ENCODE data around the gene CDYL. TPM values are rescaled to one million over a fixed set of nuclear protein-coding genes. Genes with fewer than 3 reads are reported as not detected.
A peak's percentile ranks its signal among the peaks of the same experiment; 100 is the strongest.

The CDYL gene
- total and polyA plus RNA-seq, 10 donors = 6.8 to 48.4 (median 35.3) TPM

DNA sequence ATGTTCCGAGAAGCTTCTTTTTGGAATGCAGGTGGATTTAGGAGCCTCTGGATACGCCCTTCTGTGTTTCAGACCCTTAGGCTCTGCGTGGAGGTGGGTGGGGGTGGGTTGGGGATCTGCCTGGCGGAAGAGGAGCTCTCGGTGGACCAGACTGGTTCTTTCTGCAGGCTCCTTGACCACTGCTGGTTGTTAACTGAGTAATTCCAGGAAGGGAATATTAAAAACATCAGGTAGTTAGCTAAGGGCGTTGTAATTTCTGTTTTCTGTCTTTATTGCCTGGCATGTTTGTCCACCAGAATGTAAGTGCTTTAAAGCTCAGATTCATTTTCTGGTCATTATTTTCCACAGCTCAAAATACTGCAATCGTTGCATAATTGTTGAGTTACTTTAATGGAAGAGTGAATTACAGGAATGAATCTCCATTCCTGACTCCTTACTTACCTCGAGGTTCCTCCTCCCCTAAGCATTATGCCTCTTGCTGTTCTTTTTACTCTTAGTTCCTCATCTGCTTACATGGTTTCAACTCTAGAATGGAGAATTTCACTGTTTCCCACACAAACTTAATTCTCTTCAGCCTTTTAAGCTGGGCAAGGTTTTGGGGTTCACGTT, 5.9 kb downstream of the CDYL start:
- 81 to 85% (median 84%) methylated on average over 9 of the region's 9 CpGs for WGBS, 5 donors
- TF ChIP-seq POLR2A (IDR thresholded peaks at IDR 0.05) (no peak), POLR2AphosphoS5 (IDR thresholded peaks at IDR 0.05) (no peak)
- TF ChIP-seq, protein P1, sequence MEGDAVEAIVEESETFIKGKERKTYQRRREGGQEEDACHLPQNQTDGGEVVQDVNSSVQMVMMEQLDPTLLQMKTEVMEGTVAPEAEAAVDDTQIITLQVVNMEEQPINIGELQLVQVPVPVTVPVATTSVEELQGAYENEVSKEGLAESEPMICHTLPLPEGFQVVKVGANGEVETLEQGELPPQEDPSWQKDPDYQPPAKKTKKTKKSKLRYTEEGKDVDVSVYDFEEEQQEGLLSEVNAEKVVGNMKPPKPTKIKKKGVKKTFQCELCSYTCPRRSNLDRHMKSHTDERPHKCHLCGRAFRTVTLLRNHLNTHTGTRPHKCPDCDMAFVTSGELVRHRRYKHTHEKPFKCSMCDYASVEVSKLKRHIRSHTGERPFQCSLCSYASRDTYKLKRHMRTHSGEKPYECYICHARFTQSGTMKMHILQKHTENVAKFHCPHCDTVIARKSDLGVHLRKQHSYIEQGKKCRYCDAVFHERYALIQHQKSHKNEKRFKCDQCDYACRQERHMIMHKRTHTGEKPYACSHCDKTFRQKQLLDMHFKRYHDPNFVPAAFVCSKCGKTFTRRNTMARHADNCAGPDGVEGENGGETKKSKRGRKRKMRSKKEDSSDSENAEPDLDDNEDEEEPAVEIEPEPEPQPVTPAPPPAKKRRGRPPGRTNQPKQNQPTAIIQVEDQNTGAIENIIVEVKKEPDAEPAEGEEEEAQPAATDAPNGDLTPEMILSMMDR (IDR thresholded peaks at IDR 0.05 in 8 of 11, conservative IDR thresholded peaks at IDR 0.05 in 3 of 11) = no peak
- Histone ChIP-seq H3K4me3 (no peak overlapping the region), H3K27me3 (replicated peaks in 1 of 7) (no peaks in the 10 kb centered on the region), H3K27ac (no peak overlapping the region), H3K9me3 (peaks cover 0 to 6% (median 2%) of the 10 kb centered on the region in 8 donors), H3K4me1 (peaks cover 20 to 94% (median 51%) of the 10 kb centered on the region in 6 donors), H3K36me3 (no peaks in the 10 kb centered on the region)
- DNase-seq = no peak
- intact Hi-C loops (cut with DNase I; ENCODE audit: low total_unique reads) = loop anchor here (10.0 kb wide), 1 partner anchor 153 kb away; no protein-coding TSS in a partner anchor

GRCh38 chr6:4786996-4787395, 10.8 kb downstream of the CDYL start:
- intact Hi-C loops (cut with DNase I; ENCODE audit: low total_unique reads) = loop anchor here (10.0 kb wide), 1 partner anchor 148 kb away; no protein-coding TSS in a partner anchor

GRCh38 chr6:4788482-4788881, 12.3 kb downstream of the CDYL start:
- no peaks in the 10 kb centered on the region for H3K9me3 ChIP-seq
- H3K4me3 ChIP-seq = no peak overlapping the region
- 74 to 98% (median 86%) methylated on average over 6 of the region's 6 CpGs for WGBS, 5 donors
- peaks cover 13 to 76% (median 40%) of the 10 kb centered on the region in 6 donors for H3K4me1 ChIP-seq
- H3K27me3 ChIP-seq (replicated peaks in 1 of 7) = no peaks in the 10 kb centered on the region
- H3K36me3 ChIP-seq = no peaks in the 10 kb centered on the region
- no peak for DNase-seq
- no peak for TF ChIP-seq POLR2AphosphoS5 (IDR thresholded peaks at IDR 0.05)
- TF ChIP-seq POLR2A (IDR thresholded peaks at IDR 0.05) = no peak
- TF ChIP-seq, protein P1 (IDR thresholded peaks at IDR 0.05 in 8 of 11, conservative IDR thresholded peaks at IDR 0.05 in 3 of 11) = no peak
- H3K27ac ChIP-seq = no peak overlapping the region
- intact Hi-C loops (cut with DNase I; ENCODE audit: low total_unique reads) = loop anchor here (10.0 kb wide), 1 partner anchor 146 kb away; no protein-coding TSS in a partner anchor

More at GRCh38 chr6:4786996-4787395, 10.8 kb downstream of the CDYL start:
- 85 to 90% (median 88%) methylated on average over 7 of the region's 7 CpGs for WGBS, 5 donors
- Histone ChIP-seq H3K4me3 (no peak overlapping the region), H3K4me1 (peaks cover 18 to 91% (median 48%) of the 10 kb centered on the region in 6 donors), H3K9me3 (no peaks in the 10 kb centered on the region), H3K27me3 (replicated peaks in 1 of 7) (no peaks in the 10 kb centered on the region), H3K36me3 (no peaks in the 10 kb centered on the region), H3K27ac (no peak overlapping the region)
- TF ChIP-seq POLR2A (IDR thresholded peaks at IDR 0.05) = no peak
- TF ChIP-seq POLR2AphosphoS5 (IDR thresholded peaks at IDR 0.05) = no peak
- TF ChIP-seq, protein P1 (IDR thresholded peaks at IDR 0.05 in 8 of 11, conservative IDR thresholded peaks at IDR 0.05 in 3 of 11) = no peak
- no peak for DNase-seq

- intact Hi-C loops (cut with DNase I; ENCODE audit: low total_unique reads) = loop anchor here (10.0 kb wide), 1 partner anchor 146 kb away; no protein-coding TSS in a partner anchor
- WGBS, 5 donors = 76 to 86% (median 79%) methylated on average over 13 to 16 of the region's 16 CpGs
- Histone ChIP-seq H3K27me3 (replicated peaks in 1 of 7) (no peaks in the 10 kb centered on the region), H3K9me3 (no peaks in the 10 kb centered on the region), H3K27ac (peak overlapping the region in 3 of 8 donors; percentile 23 to 43 (median 29)), H3K4me3 (peak overlapping the region in 1 of 8 donors; percentile 26), H3K36me3 (no peaks in the 10 kb centered on the region), H3K4me1 (peaks cover 13 to 75% (median 43%) of the 10 kb centered on the region in 6 donors)
- no peak for TF ChIP-seq POLR2A (IDR thresholded peaks at IDR 0.05)
- TF ChIP-seq POLR2AphosphoS5 (IDR thresholded peaks at IDR 0.05) = peak in 1 of 3 donors; percentile 8
- TF ChIP-seq, protein P1 (IDR thresholded peaks at IDR 0.05 in 8 of 11, conservative IDR thresholded peaks at IDR 0.05 in 3 of 11) = peak in 8 of 11 experiments; percentile 12 to 59 (median 40)
- DNase-seq = peak; percentile 87
These were observed 12.9 kb downstream of the CDYL start for GRCh38 chr6:4788953-4789584.
